GM12875 (cell line): ENCODE measurements around the gene MAGI3.

Experiments used
- H3K4me3 ChIP-seq: one replicate; pipeline ENCODE4 v1.5.1; 2011; ENCODE audit warnings: low read depth, low read length, control low read depth
- CTCF ChIP-seq: IDR thresholded peaks from 2 replicates; pipeline ENCODE4 v1.5.1; 2011; ENCODE audit warnings: low read depth, mild to moderate bottlenecking, control low read depth, inconsistent platforms, low read length, moderate library complexity, borderline replicate concordance; ENCODE audit not compliant: insufficient read depth

The MAGI3 gene

GRCh38 chr1:113657126-113657525, 266.8 kb downstream of the MAGI3 start:
- TF ChIP-seq CTCF: no peak
- no peak overlapping the region for H3K4me3 ChIP-seq

- no peak overlapping the region for H3K4me3 ChIP-seq
- no peak for TF ChIP-seq CTCF
Measured at GRCh38 chr1:113657556-113658063, 267.3 kb downstream of the MAGI3 start.

GRCh38 chr1:113659035-113659434, 268.7 kb downstream of the MAGI3 start:
- H3K4me3 ChIP-seq: no peak overlapping the region
- no peak for TF ChIP-seq CTCF

GRCh38 chr1:113659556-113659955, 269.2 kb downstream of the MAGI3 start:
- TF ChIP-seq CTCF: no peak
- no peak overlapping the region for H3K4me3 ChIP-seq

GRCh38 chr1:113660088-113660487, 269.8 kb downstream of the MAGI3 start:
- no peak overlapping the region for H3K4me3 ChIP-seq
- TF ChIP-seq CTCF: no peak

GRCh38 chr1:113662101-113662500, 271.8 kb downstream of the MAGI3 start:
- no peak for TF ChIP-seq CTCF
- no peak overlapping the region for H3K4me3 ChIP-seq

- no peak overlapping the region for H3K4me3 ChIP-seq
- TF ChIP-seq CTCF: no peak
Measured at GRCh38 chr1:113663165-113663951, 273.0 kb downstream of the MAGI3 start.
